T-cell (primary cell): ENCODE measurements around the gene CDK2AP2. TPM values are rescaled to one million over a fixed set of nuclear protein-coding genes. Genes with fewer than 3 reads are reported as not detected.

Experiments
- ATAC-seq, 4 experiments: fragments of 200-7000 bp in 3 of 4; fragments of 150-1000 bp in 1 of 4; cut with Tn5 transposase; replicated peaks in 1 of 4; 1 replicate in 3 of 4; 2 replicates in 1 of 4; pipeline ENCODE4 v1.10.0; 2021; ENCODE audit warnings: moderate library complexity in 3 of 4, mild to moderate bottlenecking in 2 of 4, moderate number of reproducible peaks in 1 of 4
- CTCF ChIA-PET, 2 donors: fragments of 300-600 bp; sonication (Branson Sonifier 250); formaldehyde crosslinking; loops; one replicate each; lab custom pipeline; 2022; ENCODE audit warnings: antibody characterized with exemption in 2 of 2; lab: Charles Lee
- POLR2A ChIA-PET, 2 donors: fragments of 300-600 bp; sonication (Branson Sonifier 250); formaldehyde crosslinking; loops; one replicate each; lab custom pipeline; 2022; ENCODE audit warnings: antibody characterized with exemption in 2 of 2; lab: Charles Lee
- DNase-seq, 35 experiments: peaks; one replicate each; pipeline versions ENCODE4 v3.0.0 to v3.0.0-alpha.2; 2013 to 2023
- H3K27ac ChIP-seq: one replicate; pipeline ENCODE4 v1.5.1; 2013; ENCODE audit warnings: low read length
- H3K27me3 ChIP-seq, 2 experiments: replicated peaks in 1 of 2; 1 replicate in 1 of 2; 2 replicates in 1 of 2; pipeline versions ENCODE4 v1.6.1 to v1.7.0; 2013; ENCODE audit warnings: low read length in 1 of 2, mixed read lengths in 1 of 2; ENCODE audit not compliant: control insufficient read depth in 2 of 2, insufficient read depth in 2 of 2; ENCODE audit errors: extremely low read depth in 1 of 2
- H3K36me3 ChIP-seq, 2 donors: 1 replicate in 1 of 2; 2 replicates in 1 of 2; pipeline versions ENCODE4 v1.6.1 to v1.7.0; 2013; ENCODE audit warnings: low read length in 1 of 2; ENCODE audit not compliant: control insufficient read depth in 2 of 2, insufficient read depth in 1 of 2; ENCODE audit errors: extremely low read depth in 1 of 2
- H3K4me1 ChIP-seq, 2 experiments: 1 replicate in 1 of 2; 2 replicates in 1 of 2; pipeline versions ENCODE4 v1.6.1 to v1.7.0; 2013; ENCODE audit warnings: low read length in 2 of 2, mixed read lengths in 1 of 2; ENCODE audit not compliant: insufficient read depth in 2 of 2, control insufficient read depth in 1 of 2; ENCODE audit errors: extremely low read depth in 1 of 2
- H3K4me3 ChIP-seq, 2 donors: 1 replicate in 1 of 2; 2 replicates in 1 of 2; pipeline versions ENCODE4 v1.5.1 to v1.7.0; 2013; ENCODE audit warnings: mild to moderate bottlenecking in 2 of 2, low read length in 1 of 2, moderate library complexity in 1 of 2; ENCODE audit not compliant: control insufficient read depth in 1 of 2; ENCODE audit errors: extremely low read depth in 1 of 2
- H3K9me3 ChIP-seq: 2 replicates; pipeline ENCODE4 v1.7.0; 2013
- H3K27ac Mint-ChIP-seq, 2 donors: one replicate each; pipeline ENCODE4 v1.8.0; 2020 to 2021; ENCODE audit warnings: mild to moderate bottlenecking in 2 of 2, mixed read lengths in 2 of 2
- H3K27me3 Mint-ChIP-seq, 2 donors: one replicate each; pipeline ENCODE4 v1.8.0; 2021 to 2022; ENCODE audit warnings: mixed read lengths in 2 of 2
- H3K36me3 Mint-ChIP-seq: one replicate; pipeline ENCODE4 v1.8.0; 2021; ENCODE audit warnings: mixed read lengths
- H3K4me1 Mint-ChIP-seq, 3 donors: one replicate each; pipeline ENCODE4 v1.8.0; 2020 to 2022; ENCODE audit warnings: mixed read lengths in 3 of 3, mild to moderate bottlenecking in 1 of 3
- H3K4me3 Mint-ChIP-seq, 3 donors: one replicate each; pipeline ENCODE4 v1.8.0; 2020 to 2022; ENCODE audit warnings: mild to moderate bottlenecking in 3 of 3, mixed read lengths in 3 of 3, moderate library complexity in 3 of 3
- H3K9me3 Mint-ChIP-seq, 3 donors: one replicate each; pipeline ENCODE4 v1.8.0; 2020 to 2022; ENCODE audit warnings: mixed read lengths in 3 of 3
- WGBS: methylation state at CpG from one replicate; pipeline ENCODE4 v1.1.5; 2013; ENCODE audit warnings: missing lambda C conversion rate; ENCODE audit not compliant: insufficient coverage; 5-methylcytosine and 5-hydroxymethylcytosine counted together
- total RNA-seq, 35 experiments: library from RNA in 6 of 35; stranded (reverse) in 6 of 35; fragments of 120-200 nt in 1 of 35; gene quantifications; one replicate each; pipeline versions ENCODE4 v1.2.1 to v1.2.4 and lab custom pipeline; 2013 to 2026

Gene CDK2AP2
- total RNA-seq, 5 donors from 2014 or later (not counting 1 experiment from before 2014, with no cell fraction given) = 31.0 to 90.8 (median 79.9) TPM

DNA sequence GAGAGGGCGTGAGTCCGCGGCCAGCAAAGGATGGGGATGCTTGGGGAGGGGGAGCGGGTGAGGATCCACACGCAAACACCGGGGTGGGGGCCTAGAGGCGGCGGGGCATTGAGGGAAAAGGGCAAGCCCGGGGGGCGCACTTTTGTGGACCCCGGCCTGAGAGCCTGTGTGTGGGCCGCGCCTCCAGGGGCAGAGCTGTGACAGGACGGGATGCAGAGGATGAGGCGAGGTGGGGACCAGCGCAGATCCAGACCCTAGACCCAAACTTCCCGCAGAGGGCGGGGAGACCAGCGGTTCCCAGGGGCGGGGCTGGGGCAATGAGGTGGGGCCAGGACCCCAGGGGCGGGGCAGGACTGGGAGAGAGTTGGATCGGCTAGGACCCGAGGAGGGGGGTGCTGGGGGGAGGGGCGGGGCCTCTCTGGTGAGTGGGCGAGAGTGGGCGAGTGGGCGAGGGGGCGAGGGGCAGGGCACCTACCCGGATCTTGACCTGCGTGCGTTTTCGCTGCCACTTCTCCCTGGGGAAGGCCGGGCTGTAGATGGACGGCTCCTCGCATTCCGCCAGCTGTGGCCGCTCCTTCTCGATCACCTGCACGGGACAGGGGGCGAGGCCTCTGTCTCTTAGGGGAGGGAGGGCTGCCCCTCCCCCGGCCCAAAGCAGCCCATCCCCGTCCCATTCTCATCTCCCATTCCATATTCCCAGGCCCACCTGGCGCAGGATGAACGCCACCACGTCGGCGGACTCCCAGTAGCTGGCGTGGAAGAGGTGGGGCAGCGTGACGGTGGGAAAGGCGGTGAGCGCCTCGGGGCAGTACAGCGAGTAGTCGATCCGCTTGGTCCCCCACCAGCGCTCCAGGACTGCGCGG is 13.4 kb downstream of the CDK2AP2 start:
- no peak overlapping the region for H3K4me3 Mint-ChIP-seq
- peaks cover 9% of the 10 kb centered on the region for H3K36me3 Mint-ChIP-seq
- CTCF ChIA-PET = no interaction called here

DNA sequence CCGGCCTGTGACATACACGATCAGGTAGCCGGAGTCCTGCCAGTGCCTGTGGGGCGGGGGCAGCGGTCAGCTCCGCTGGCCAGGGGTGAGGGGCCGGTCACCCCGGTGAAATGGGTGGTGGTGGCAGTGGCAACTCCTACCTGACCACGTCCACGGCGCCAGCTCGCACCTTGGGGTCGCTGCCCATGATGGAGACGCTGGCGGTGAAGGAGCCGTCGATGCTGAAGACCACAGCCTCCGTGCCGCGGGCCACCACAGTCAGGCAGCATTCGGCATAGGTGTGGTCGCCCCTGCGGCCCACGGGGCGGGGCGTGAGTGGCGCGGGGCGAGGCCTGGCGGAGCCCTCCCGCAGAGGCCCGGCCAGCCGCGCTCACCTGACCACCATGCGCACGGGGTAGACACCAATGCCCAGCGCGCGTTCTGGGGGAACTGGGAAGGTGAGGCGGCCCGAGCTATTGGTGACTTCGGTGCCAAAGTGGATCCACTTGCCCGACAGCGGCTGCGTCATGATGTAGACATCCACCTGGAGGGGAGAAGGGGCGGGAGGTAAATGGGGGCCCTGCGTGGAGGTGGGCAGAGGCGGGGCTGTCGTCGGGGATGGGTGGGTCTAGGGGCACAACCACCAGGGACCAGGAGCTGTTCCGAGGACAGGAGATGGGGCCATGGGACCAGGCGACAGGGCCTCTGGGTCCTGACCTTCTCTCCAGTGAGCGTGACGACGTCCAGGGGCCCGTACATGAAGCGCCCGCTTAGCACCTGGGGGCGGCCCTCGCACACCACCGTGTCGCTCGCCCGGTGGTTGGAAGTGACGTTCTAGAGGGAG is 14.2 kb downstream of the CDK2AP2 start:
- DNase-seq (no peak), ATAC-seq (no peak)
- no peak overlapping the region for H3K27ac Mint-ChIP-seq
- peaks cover 47 to 98% of the 10 kb centered on the region in 2 donors for H3K36me3 ChIP-seq
- no peak overlapping the region for H3K27ac ChIP-seq
- no peaks in the 10 kb centered on the region for H3K9me3 Mint-ChIP-seq
- no peaks in the 10 kb centered on the region for H3K9me3 ChIP-seq
- peaks cover 9% of the 10 kb centered on the region for H3K36me3 Mint-ChIP-seq
- H3K4me1 Mint-ChIP-seq = peaks cover 6 to 8% (median 7%) of the 10 kb centered on the region in 3 donors
- no peaks in the 10 kb centered on the region for H3K27me3 Mint-ChIP-seq
- H3K27me3 ChIP-seq = no peaks in the 10 kb centered on the region
- H3K4me1 ChIP-seq = peaks cover 0 to 23% of the 10 kb centered on the region in 2 experiments
- 95% methylated on average over 51 of the region's 65 CpGs for WGBS
- H3K4me3 Mint-ChIP-seq = no peak overlapping the region
- no peak overlapping the region for H3K4me3 ChIP-seq
- CTCF ChIA-PET = no interaction called here
- POLR2A ChIA-PET = no interaction called here

More for the DNA sequence above, 13.4 kb downstream of the CDK2AP2 start:
- no peaks in the 10 kb centered on the region for H3K9me3 Mint-ChIP-seq
- H3K27ac Mint-ChIP-seq = no peak overlapping the region
- Histone ChIP-seq H3K27ac (no peak overlapping the region), H3K36me3 (peaks cover 45 to 94% of the 10 kb centered on the region in 2 donors), H3K4me1 (peaks cover 0 to 16% of the 10 kb centered on the region in 2 experiments), H3K4me3 (no peak overlapping the region), H3K27me3 (no peaks in the 10 kb centered on the region), H3K9me3 (no peaks in the 10 kb centered on the region)
- ATAC-seq = no peak
- H3K4me1 Mint-ChIP-seq = peaks cover 3 to 4% (median 4%) of the 10 kb centered on the region in 3 donors
- no peak for DNase-seq
- POLR2A ChIA-PET = interaction anchor here in 1 of 2 donors (0.6 kb wide), 1 partner anchor 400 kb away, joined by 3 read pairs; no protein-coding TSS in a partner anchor
- WGBS = 94% methylated on average over 31 of the region's 59 CpGs
- no peaks in the 10 kb centered on the region for H3K27me3 Mint-ChIP-seq

DNA sequence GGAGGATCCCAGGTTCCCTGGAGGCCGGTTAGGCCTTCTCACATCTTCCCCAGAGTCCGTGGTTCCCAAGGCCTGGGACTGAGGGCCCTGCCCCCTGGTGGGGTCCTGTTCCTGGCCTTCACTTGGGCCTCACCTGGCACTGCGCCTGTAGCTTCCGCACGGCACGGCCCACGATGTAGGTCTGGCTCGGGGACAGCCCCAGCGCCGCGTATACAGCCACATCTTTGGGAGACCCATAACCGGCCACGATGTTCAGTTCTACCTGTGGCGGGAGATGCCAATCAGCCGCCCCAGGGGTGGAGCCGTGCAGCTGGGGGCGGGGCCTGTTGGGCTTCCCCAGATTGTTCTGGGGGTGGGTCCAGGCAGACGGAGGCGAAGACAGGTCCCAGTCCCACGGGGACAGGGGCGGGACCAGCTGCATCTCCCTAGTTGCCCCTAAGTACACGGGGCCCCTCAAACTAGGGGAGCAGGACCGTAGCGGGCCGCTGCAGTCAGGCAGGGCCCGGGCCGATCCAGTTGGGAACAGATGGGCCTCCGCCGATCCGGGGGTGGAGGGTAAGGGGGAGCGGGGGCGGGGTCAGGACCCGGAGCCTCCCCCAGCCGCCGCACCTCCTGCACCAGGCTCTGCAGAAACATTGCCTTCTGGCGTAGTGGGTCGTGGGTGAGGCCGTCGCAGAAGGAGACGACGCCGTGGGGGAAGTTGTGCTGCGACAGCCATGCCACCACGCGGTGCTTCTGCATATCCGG is 15.0 kb downstream of the CDK2AP2 start:
- Histone ChIP-seq H3K4me3 (no peak overlapping the region), H3K4me1 (peaks cover 0 to 31% of the 10 kb centered on the region in 2 experiments), H3K27ac (no peak overlapping the region), H3K36me3 (peaks cover 39 to 97% of the 10 kb centered on the region in 2 donors), H3K27me3 (no peaks in the 10 kb centered on the region), H3K9me3 (no peaks in the 10 kb centered on the region)
- Mint-ChIP-seq H3K4me3 (no peak overlapping the region), H3K9me3 (no peaks in the 10 kb centered on the region), H3K27ac (peak overlapping the region in 1 of 2 donors; percentile 34), H3K4me1 (peaks cover 13 to 16% (median 15%) of the 10 kb centered on the region in 3 donors), H3K27me3 (no peaks in the 10 kb centered on the region), H3K36me3 (peaks cover 10% of the 10 kb centered on the region)
- DNase-seq (no peak), ATAC-seq (peak in 3 of 4 experiments; percentile 4 to 26 (median 12))
- ChIA-PET POLR2A (no interaction called here), CTCF (no interaction called here)
- WGBS = 93% methylated on average over 36 of the region's 46 CpGs

DNA sequence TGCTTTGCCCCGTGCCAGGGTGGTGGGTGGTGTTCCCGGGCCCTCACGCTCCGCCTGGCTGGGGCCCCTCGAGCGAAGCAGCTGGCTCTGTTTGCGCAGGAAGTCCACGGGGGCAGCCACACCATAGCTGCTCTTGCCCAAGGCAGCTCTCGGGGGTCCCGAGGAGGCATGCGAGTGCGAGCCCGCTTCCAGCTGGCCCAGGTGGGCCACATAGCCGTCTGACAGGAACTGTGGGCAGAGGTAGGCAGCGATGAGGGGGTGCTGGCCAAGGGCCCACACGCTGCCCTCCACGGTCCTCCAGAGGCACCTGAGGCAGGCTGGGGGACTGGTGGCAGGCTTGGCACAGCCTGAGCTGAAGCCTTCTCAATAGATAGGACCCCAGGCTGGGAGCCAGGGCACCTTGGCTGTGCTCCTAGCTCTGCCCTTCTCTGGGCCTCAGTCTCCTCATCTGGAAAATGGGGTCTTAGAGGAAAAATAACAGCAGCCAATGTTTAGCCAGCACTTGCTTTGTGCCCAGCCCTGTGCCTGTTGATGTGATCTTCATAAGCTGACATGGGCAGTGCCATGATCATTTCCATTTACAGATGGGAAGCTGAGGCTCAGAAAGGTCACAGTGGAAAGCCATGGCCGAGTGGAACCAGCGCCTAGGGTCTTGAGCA is 15.8 kb downstream of the CDK2AP2 start:
- H3K36me3 Mint-ChIP-seq = peaks cover 17% of the 10 kb centered on the region
- Histone ChIP-seq H3K9me3 (no peaks in the 10 kb centered on the region), H3K27ac (no peak overlapping the region), H3K4me1 (peaks cover 0 to 39% of the 10 kb centered on the region in 2 experiments), H3K4me3 (no peak overlapping the region), H3K36me3 (peaks cover 35 to 96% of the 10 kb centered on the region in 2 donors), H3K27me3 (no peaks in the 10 kb centered on the region)
- POLR2A ChIA-PET = no interaction called here
- no peak overlapping the region for H3K27ac Mint-ChIP-seq
- DNase-seq (no peak), ATAC-seq (peak in 1 of 4 experiments; percentile 4)
- H3K4me1 Mint-ChIP-seq = peaks cover 21 to 24% (median 22%) of the 10 kb centered on the region in 3 donors
- 87% methylated on average over 19 of the region's 19 CpGs for WGBS
- no peak overlapping the region for H3K4me3 Mint-ChIP-seq
- no peaks in the 10 kb centered on the region for H3K27me3 Mint-ChIP-seq
- H3K9me3 Mint-ChIP-seq = no peaks in the 10 kb centered on the region
- CTCF ChIA-PET = no interaction called here

DNA sequence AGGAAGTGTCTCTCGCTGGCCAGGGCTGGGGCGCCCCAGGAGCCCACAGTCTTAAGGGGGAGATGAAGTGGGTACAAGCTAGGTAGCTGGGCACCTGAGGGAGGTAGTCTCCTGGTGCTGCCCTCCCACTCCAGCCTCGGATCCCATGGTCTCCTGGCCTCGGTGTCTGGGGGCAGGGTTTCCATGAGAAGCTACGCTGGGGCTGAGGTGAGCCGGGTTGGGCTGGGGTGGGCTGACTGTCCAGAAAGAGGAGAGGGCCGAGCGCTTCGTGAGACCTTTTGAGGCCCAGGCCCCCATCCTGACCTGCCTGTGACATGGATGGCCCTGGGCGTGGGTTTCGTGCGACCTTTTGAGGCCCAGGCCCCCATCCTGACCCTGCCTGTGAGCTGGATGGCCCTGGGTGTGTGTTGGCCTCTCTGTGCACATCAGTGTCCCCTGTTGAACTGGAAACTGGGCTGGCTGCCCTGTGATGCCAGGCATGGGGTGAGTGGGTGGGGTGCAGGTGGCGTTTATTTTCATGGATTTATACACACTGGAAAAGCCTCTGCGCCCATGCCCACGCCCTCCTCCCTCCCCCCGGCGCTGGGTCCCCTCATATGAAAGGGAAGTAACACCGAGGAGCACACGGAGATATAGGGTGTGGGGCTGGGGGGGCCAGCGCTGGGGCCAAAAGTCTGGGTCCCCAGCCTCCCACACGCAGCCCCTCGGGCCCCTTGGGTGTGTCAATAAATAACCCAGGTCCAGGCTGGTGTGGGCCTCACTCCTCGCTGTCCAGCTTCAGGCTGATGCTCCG is 16.5 kb downstream of the CDK2AP2 start:
- Mint-ChIP-seq H3K27ac (peak overlapping the region in 1 of 2 donors; percentile 64), H3K36me3 (peaks cover 17% of the 10 kb centered on the region), H3K4me1 (peaks cover 24 to 31% (median 30%) of the 10 kb centered on the region in 3 donors), H3K4me3 (no peak overlapping the region), H3K9me3 (no peaks in the 10 kb centered on the region), H3K27me3 (no peaks in the 10 kb centered on the region)
- H3K27me3 ChIP-seq = no peaks in the 10 kb centered on the region
- peaks cover 39 to 96% of the 10 kb centered on the region in 2 donors for H3K36me3 ChIP-seq
- H3K27ac ChIP-seq = no peak overlapping the region
- WGBS = 87% methylated on average over 18 of the region's 24 CpGs
- POLR2A ChIA-PET = no interaction called here
- H3K4me3 ChIP-seq = no peak overlapping the region
- peaks cover 5 to 46% of the 10 kb centered on the region in 2 experiments for H3K4me1 ChIP-seq
- CTCF ChIA-PET = no interaction called here
- DNase-seq = no peak
- ATAC-seq = no peak
- no peaks in the 10 kb centered on the region for H3K9me3 ChIP-seq
